Measurements from ENCODE around the gene ATG7. TPM values are rescaled to one million over a fixed set of nuclear protein-coding genes. Genes with fewer than 3 reads are reported as not detected.
A peak's percentile ranks its signal among the peaks of the same experiment; 100 is the strongest.

The ATG7 gene
- total RNA-seq, 1 donor from 2014 or later, result 42.5 TPM

GRCh38 chr3:11447584-11448200 is 175.5 kb downstream of the ATG7 start:
- no peak overlapping the region for H3K4me3 Mint-ChIP-seq (ENCODE audit: unreplicated experiment)
- H3K4me1 Mint-ChIP-seq (ENCODE audit: unreplicated experiment), result peaks cover 36% of the 10 kb centered on the region
- no peaks in the 10 kb centered on the region for H3K9me3 Mint-ChIP-seq (ENCODE audit: unreplicated experiment)
- no peak for TF ChIP-seq CTCF (IDR thresholded peaks at IDR 0.05)
- H3K36me3 Mint-ChIP-seq (ENCODE audit: unreplicated experiment), result peaks cover 8% of the 10 kb centered on the region
- DNase-seq (ENCODE audit: extremely low spot score, unreplicated experiment), result no peak
- H3K27me3 Mint-ChIP-seq (ENCODE audit: unreplicated experiment), result no peaks in the 10 kb centered on the region
- H3K27ac Mint-ChIP-seq (ENCODE audit: unreplicated experiment), result no peak overlapping the region

GRCh38 chr3:11450015-11450414 is 177.8 kb downstream of the ATG7 start:
- Mint-ChIP-seq H3K36me3 (ENCODE audit: unreplicated experiment) (peaks cover 5% of the 10 kb centered on the region), H3K27me3 (ENCODE audit: unreplicated experiment) (no peaks in the 10 kb centered on the region), H3K27ac (ENCODE audit: unreplicated experiment) (no peak overlapping the region), H3K4me3 (ENCODE audit: unreplicated experiment) (no peak overlapping the region), H3K9me3 (ENCODE audit: unreplicated experiment) (no peaks in the 10 kb centered on the region), H3K4me1 (ENCODE audit: unreplicated experiment) (peaks cover 45% of the 10 kb centered on the region)
- DNase-seq (ENCODE audit: extremely low spot score, unreplicated experiment), result no peak
- no peak for TF ChIP-seq CTCF (IDR thresholded peaks at IDR 0.05)

GRCh38 chr3:11452312-11452711 is 180.1 kb downstream of the ATG7 start:
- TF ChIP-seq CTCF (IDR thresholded peaks at IDR 0.05), result no peak
- peaks cover 10% of the 10 kb centered on the region for H3K9me3 Mint-ChIP-seq (ENCODE audit: unreplicated experiment)
- DNase-seq (ENCODE audit: extremely low spot score, unreplicated experiment), result no peak
- H3K4me3 Mint-ChIP-seq (ENCODE audit: unreplicated experiment), result no peak overlapping the region
- H3K27ac Mint-ChIP-seq (ENCODE audit: unreplicated experiment), result peak overlapping the region; percentile 86
- no peaks in the 10 kb centered on the region for H3K27me3 Mint-ChIP-seq (ENCODE audit: unreplicated experiment)
- peaks cover 42% of the 10 kb centered on the region for H3K4me1 Mint-ChIP-seq (ENCODE audit: unreplicated experiment)
- peaks cover 5% of the 10 kb centered on the region for H3K36me3 Mint-ChIP-seq (ENCODE audit: unreplicated experiment)

- no peak for TF ChIP-seq CTCF (IDR thresholded peaks at IDR 0.05)
- Mint-ChIP-seq H3K27me3 (ENCODE audit: unreplicated experiment) (no peaks in the 10 kb centered on the region), H3K9me3 (ENCODE audit: unreplicated experiment) (peaks cover 10% of the 10 kb centered on the region), H3K27ac (ENCODE audit: unreplicated experiment) (peak overlapping the region; percentile 86), H3K4me1 (ENCODE audit: unreplicated experiment) (peaks cover 38% of the 10 kb centered on the region), H3K4me3 (ENCODE audit: unreplicated experiment) (no peak overlapping the region), H3K36me3 (ENCODE audit: unreplicated experiment) (peaks cover under 1% of the 10 kb centered on the region)
- DNase-seq (ENCODE audit: extremely low spot score, unreplicated experiment), result no peak
Observed at GRCh38 chr3:11452885-11453847, 181.0 kb downstream of the ATG7 start.

GRCh38 chr3:11455956-11456355 is 183.8 kb downstream of the ATG7 start:
- TF ChIP-seq CTCF (IDR thresholded peaks at IDR 0.05), result no peak
- Mint-ChIP-seq H3K27me3 (ENCODE audit: unreplicated experiment) (no peaks in the 10 kb centered on the region), H3K36me3 (ENCODE audit: unreplicated experiment) (no peaks in the 10 kb centered on the region), H3K9me3 (ENCODE audit: unreplicated experiment) (peaks cover 10% of the 10 kb centered on the region), H3K27ac (ENCODE audit: unreplicated experiment) (peak overlapping the region; percentile 68), H3K4me3 (ENCODE audit: unreplicated experiment) (no peak overlapping the region), H3K4me1 (ENCODE audit: unreplicated experiment) (peaks cover 61% of the 10 kb centered on the region)
- no peak for DNase-seq (ENCODE audit: extremely low spot score, unreplicated experiment)

All from osteocyte (in vitro differentiated cells).